Brain microvascular endothelial cell (primary cell): ENCODE results near the gene PDSS2.

Experiments used
- DNase-seq: peaks from one replicate; pipeline ENCODE4 v3.0.0-alpha.2; 2020
- H3K27ac ChIP-seq: fragments of 250-450 bp; sonication (Bioruptor Pico); 2 replicates; pipeline ENCODE4 v1.5.1; 2020; ENCODE audit warnings: mild to moderate bottlenecking, moderate library complexity
- H3K27me3 ChIP-seq: fragments of 250-450 bp; sonication (Bioruptor Pico); replicated peaks from 2 replicates; pipeline ENCODE4 v1.5.1; 2020; ENCODE audit warnings: mild to moderate bottlenecking
- H3K36me3 ChIP-seq: fragments of 250-450 bp; sonication (Bioruptor Pico); replicated peaks from 2 replicates; pipeline ENCODE4 v1.5.1; 2020; ENCODE audit warnings: mild to moderate bottlenecking
- H3K4me3 ChIP-seq: 2 replicates; pipeline ENCODE4 v1.5.1; 2011; ENCODE audit warnings: low read depth, mild to moderate bottlenecking, control low read depth, low read length, moderate library complexity
- in situ Hi-C: cut with HindIII; loops from 2 replicates; pipeline ENCODE4 v1.10.0; 2017; ENCODE audit warnings: low sequenced_read_pairs, low pct_ligation_motif_present
- TF ChIP-seq, protein P1 (sequence below): IDR thresholded peaks from 2 replicates; pipeline ENCODE4 v1.5.1; 2011; ENCODE audit warnings: low read depth, mild to moderate bottlenecking, moderate library complexity, low read length, control low read depth, inconsistent platforms; ENCODE audit errors: missing control alignments

The PDSS2 gene

DNA sequence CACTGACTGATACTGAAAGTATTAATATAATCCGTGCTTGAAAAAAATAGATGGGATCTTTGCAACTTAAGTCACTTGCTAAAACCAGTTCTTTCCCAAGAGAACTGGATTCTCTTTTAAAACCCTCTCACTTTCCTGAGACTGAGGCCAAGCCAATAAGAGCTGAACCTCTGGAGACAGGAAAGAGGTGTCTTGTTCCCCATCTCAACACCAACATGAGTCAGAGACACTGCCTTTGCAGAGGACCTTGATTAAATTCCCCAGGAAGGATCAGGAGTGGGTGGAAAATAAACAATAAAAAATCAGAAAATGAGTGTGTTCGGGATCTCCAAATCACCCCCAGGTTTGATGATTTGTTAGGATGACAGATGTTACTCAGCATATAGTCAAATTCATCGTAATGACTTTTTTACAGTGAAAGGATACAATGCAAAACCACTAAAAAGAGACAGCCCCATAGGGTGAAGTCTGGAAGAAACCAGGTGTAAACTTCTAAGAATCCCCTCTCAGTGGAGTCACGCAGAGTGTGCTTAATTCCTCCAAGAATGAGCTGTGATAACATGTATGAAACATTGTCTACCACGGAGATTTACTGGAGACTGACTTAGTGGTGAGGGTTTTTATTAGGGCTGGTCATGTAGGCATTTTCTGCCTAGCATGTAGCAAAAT is 221.2 kb downstream of the PDSS2 start:
- Histone ChIP-seq H3K27me3 (no peaks in the 10 kb centered on the region), H3K27ac (no peak overlapping the region), H3K4me3 (no peak overlapping the region), H3K36me3 (no peaks in the 10 kb centered on the region)
- in situ Hi-C loops: no loop called here
- peak; percentile 45 for DNase-seq
- TF ChIP-seq, protein P1, sequence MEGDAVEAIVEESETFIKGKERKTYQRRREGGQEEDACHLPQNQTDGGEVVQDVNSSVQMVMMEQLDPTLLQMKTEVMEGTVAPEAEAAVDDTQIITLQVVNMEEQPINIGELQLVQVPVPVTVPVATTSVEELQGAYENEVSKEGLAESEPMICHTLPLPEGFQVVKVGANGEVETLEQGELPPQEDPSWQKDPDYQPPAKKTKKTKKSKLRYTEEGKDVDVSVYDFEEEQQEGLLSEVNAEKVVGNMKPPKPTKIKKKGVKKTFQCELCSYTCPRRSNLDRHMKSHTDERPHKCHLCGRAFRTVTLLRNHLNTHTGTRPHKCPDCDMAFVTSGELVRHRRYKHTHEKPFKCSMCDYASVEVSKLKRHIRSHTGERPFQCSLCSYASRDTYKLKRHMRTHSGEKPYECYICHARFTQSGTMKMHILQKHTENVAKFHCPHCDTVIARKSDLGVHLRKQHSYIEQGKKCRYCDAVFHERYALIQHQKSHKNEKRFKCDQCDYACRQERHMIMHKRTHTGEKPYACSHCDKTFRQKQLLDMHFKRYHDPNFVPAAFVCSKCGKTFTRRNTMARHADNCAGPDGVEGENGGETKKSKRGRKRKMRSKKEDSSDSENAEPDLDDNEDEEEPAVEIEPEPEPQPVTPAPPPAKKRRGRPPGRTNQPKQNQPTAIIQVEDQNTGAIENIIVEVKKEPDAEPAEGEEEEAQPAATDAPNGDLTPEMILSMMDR: no peak

DNA sequence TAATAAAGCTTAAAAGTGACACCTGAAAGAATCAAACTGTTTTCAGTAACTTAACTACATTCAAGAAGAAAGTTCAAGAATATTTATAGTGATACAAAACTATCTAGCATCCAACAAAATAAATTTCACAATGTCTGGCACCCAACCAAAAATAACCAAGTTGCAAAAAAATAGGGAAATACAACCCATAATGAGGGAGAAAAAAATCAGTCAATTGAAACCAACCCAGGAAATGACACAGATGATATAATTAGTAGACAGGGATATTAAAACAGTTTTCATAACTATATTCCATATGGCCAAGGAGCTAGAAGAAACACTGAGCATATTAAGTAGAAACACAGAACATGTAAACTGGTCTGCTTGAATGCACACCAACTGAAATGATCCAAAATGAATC is 223.9 kb downstream of the PDSS2 start:
- in situ Hi-C loops: no loop called here

DNA sequence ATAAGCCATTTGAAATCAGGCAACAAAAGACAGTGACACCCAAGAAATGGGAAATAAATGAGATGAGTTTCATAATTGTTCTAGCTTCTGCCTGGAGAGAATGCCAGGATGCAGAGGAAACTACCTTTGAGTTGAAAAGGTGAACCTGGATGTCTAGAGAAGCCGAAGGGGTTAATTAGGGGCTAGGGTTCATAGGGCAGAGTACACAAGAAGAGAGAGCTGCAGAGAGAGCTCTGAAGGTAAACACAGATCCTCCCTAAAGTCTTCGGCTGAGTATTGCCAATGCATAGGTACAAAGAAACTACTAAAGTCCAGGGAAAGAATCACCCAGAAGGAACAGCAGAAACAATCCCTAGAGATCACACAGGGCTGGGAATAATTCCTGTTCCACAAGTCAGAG is 224.4 kb downstream of the PDSS2 start:
- in situ Hi-C loops: no loop called here
- no peaks in the 10 kb centered on the region for H3K36me3 ChIP-seq
- H3K4me3 ChIP-seq: no peak overlapping the region
- DNase-seq: no peak
- H3K27me3 ChIP-seq: no peaks in the 10 kb centered on the region
- no peak overlapping the region for H3K27ac ChIP-seq
- TF ChIP-seq, protein P1: no peak

More for the DNA sequence above, 223.9 kb downstream of the PDSS2 start:
- TF ChIP-seq, protein P1: no peak
- H3K27me3 ChIP-seq: no peaks in the 10 kb centered on the region
- H3K36me3 ChIP-seq: no peaks in the 10 kb centered on the region
- H3K27ac ChIP-seq: no peak overlapping the region
- no peak overlapping the region for H3K4me3 ChIP-seq
- DNase-seq: no peak

DNA sequence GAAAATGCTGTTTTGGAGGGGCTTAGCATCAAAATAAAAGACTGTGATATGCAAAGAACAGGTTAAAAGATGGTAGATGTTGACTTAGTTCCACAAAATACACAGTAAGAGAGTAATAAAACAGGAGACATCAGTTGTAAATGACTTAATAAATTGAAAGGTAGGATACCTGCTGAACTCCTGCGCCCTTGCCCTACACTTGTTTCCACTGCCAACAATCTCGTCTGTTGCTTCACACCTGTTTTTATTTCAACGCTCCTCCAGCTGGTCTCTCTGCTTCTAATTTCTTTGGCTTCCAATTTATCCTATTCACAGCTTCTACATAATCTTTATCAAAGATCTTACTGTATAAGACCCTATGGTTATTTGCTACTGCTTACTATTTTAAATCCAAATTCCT is 228.1 kb downstream of the PDSS2 start:
- in situ Hi-C loops: no loop called here
- H3K27me3 ChIP-seq: no peaks in the 10 kb centered on the region

DNA sequence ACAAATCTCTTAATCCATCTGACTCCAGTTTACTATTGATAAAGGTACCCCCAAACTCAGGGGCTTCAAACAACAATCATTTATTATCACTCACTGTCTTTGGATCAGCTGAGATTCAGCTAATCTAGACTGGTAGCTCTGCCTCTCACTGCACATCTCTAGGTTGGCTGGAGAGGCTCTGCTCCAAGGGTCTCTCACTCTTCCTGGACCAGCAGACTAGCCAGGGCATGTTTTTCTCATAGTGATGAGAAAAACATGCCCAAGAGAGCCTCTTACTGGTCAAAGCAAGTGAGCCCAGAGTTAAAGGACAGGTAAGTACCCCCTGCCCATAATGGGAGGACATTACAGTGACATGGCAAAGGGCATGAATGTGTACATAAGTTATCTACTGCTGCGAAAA is 228.9 kb downstream of the PDSS2 start:
- TF ChIP-seq, protein P1: no peak
- in situ Hi-C loops: no loop called here
- no peak overlapping the region for H3K4me3 ChIP-seq
- DNase-seq: no peak
- no peaks in the 10 kb centered on the region for H3K36me3 ChIP-seq
- no peak overlapping the region for H3K27ac ChIP-seq
- no peaks in the 10 kb centered on the region for H3K27me3 ChIP-seq

More for the DNA sequence above, 228.1 kb downstream of the PDSS2 start:
- Histone ChIP-seq H3K36me3 (no peaks in the 10 kb centered on the region), H3K4me3 (no peak overlapping the region), H3K27ac (no peak overlapping the region)
- TF ChIP-seq, protein P1: no peak
- no peak for DNase-seq

DNA sequence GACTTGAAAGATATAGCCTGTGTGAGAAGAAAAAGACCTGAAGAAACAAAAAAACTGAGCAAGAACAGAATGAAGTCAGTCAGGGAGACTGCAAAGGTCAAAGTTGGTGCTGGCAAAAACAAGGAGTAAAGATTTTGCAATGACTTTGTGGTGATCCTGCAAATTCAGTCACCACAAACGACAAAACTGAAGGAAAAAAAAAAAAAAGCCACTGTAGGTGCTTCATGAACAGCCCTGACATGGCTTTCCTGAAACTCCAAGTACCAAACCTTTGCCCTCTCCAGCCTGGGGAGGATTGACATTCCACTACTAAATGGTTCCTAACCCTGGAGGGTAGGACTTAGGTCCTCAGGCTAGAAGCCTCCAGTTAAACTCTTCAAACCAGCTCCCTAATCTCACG is 229.3 kb downstream of the PDSS2 start:
- H3K27ac ChIP-seq: no peak overlapping the region
- no peaks in the 10 kb centered on the region for H3K36me3 ChIP-seq
- DNase-seq: no peak
- in situ Hi-C loops: no loop called here
- H3K4me3 ChIP-seq: no peak overlapping the region
- TF ChIP-seq, protein P1: no peak
- H3K27me3 ChIP-seq: no peaks in the 10 kb centered on the region
